ENCODE results near the gene MYRFL.

Gene MYRFL

DNA sequence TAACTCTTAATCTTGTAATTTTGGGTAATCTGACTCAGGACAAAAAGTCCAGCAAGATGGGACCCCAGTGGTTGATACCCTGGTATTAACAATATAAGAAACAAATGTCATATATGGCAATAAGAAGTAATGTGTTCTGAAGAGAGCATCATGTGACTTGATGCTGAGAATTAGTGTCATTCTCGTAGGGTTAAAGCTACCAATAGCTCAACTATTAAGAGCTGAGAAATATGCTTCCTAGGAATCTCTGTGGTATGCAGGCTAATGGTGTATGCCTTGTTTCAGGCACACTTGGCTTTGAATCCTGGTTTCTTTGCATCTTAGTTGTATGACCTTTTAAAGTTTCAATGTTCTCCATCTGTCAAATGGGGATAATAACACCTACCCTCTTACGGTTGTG, 9.1 kb downstream of the MYRFL start:
- TF ChIP-seq, protein P1, sequence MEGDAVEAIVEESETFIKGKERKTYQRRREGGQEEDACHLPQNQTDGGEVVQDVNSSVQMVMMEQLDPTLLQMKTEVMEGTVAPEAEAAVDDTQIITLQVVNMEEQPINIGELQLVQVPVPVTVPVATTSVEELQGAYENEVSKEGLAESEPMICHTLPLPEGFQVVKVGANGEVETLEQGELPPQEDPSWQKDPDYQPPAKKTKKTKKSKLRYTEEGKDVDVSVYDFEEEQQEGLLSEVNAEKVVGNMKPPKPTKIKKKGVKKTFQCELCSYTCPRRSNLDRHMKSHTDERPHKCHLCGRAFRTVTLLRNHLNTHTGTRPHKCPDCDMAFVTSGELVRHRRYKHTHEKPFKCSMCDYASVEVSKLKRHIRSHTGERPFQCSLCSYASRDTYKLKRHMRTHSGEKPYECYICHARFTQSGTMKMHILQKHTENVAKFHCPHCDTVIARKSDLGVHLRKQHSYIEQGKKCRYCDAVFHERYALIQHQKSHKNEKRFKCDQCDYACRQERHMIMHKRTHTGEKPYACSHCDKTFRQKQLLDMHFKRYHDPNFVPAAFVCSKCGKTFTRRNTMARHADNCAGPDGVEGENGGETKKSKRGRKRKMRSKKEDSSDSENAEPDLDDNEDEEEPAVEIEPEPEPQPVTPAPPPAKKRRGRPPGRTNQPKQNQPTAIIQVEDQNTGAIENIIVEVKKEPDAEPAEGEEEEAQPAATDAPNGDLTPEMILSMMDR (IDR thresholded peaks at IDR 0.05; ENCODE audit: insufficient read depth, missing control alignments): no peak
- DNase-seq (ENCODE audit: insufficient read length, low spot score) (no peak), FAIRE-seq (no peak)

DNA sequence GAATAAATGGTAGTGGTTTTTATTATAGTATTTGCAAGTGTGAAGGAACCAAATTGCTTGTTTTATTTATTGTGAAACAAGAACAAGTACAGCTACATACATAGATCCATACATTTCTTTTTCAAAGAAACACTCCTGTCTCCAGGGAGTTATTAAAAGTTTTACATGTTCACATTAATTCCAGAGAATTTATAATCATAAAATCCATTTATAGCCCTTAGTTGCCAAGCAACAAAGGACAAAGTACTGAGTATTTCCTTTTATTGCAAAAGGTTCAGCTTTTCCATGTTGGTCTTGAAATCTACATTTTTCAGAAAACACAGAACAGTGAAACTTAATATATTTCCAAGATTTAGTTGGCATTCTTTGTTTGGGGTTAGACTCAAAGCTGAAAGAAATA, 9.5 kb downstream of the MYRFL start:
- DNase-seq (ENCODE audit: insufficient read length, low spot score) (no peak), FAIRE-seq (no peak)
- TF ChIP-seq, protein P1 (IDR thresholded peaks at IDR 0.05; ENCODE audit: insufficient read depth, missing control alignments): no peak

DNA sequence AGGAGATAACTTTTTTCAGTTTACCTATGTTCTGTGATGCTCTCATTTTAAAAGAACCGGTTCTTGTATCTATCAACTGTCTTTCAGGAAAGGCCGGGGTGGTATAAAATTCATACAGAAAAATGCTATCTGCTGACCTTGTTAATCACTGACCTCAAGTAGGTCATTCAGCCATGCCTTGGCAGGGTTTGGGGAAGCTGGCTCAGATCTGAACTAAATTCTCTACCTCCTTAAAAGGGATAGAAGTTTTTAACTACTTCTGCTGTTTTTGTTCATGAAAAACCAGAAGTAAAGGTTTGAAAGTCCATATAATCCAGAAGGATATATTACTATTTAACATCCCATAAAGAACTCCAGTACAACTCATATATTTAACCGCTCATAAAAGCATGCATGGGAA, 10.1 kb downstream of the MYRFL start:
- DNase-seq (ENCODE audit: insufficient read length, low spot score) (no peak), FAIRE-seq (no peak)
- TF ChIP-seq, protein P1 (IDR thresholded peaks at IDR 0.05; ENCODE audit: insufficient read depth, missing control alignments): no peak

DNA sequence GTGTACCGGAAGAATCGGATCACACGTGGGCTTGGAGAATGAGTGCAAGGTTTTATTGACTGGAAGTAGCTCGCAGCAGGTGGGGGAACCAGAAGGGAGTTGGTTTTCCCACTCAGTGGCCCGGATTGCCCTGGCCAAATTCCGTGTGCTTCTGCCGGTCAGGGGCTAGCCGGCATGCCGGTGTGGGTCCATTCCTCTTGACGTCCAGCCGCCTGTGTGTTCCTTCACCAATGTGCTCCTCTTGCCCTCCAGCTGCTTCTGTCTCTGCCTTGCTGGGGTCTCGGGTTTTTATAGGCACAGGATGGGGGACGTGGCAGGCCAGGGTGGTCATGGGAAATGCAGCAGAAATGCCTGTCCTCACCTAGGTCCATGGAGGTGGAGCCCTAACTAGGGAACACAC, 11.0 kb downstream of the MYRFL start:
- TF ChIP-seq, protein P1 (IDR thresholded peaks at IDR 0.05; ENCODE audit: insufficient read depth, missing control alignments): no peak
- FAIRE-seq (no peak), DNase-seq (ENCODE audit: insufficient read length, low spot score) (no peak)

DNA sequence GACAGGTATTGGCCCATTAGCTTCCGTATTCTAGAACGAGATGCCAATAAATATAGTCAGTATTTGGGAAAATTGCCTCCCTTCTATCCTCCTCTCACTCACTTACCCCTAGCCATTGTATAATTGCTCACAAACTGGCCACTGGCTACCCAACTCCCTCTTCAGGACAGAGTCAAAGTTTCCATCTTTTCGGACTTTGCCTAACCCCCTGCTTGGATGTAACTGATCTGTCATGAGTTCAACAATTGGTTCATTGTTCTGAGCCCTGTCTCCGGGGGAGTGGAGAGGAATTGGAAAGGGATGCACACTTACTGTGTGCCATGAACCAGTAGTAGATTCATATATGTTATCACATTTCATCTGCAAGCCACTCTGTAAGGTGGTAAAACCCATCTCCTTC, 12.2 kb downstream of the MYRFL start:
- no peak for FAIRE-seq
- DNase-seq (ENCODE audit: insufficient read length, low spot score): no peak
- TF ChIP-seq, protein P1 (IDR thresholded peaks at IDR 0.05; ENCODE audit: insufficient read depth, missing control alignments): no peak

DNA sequence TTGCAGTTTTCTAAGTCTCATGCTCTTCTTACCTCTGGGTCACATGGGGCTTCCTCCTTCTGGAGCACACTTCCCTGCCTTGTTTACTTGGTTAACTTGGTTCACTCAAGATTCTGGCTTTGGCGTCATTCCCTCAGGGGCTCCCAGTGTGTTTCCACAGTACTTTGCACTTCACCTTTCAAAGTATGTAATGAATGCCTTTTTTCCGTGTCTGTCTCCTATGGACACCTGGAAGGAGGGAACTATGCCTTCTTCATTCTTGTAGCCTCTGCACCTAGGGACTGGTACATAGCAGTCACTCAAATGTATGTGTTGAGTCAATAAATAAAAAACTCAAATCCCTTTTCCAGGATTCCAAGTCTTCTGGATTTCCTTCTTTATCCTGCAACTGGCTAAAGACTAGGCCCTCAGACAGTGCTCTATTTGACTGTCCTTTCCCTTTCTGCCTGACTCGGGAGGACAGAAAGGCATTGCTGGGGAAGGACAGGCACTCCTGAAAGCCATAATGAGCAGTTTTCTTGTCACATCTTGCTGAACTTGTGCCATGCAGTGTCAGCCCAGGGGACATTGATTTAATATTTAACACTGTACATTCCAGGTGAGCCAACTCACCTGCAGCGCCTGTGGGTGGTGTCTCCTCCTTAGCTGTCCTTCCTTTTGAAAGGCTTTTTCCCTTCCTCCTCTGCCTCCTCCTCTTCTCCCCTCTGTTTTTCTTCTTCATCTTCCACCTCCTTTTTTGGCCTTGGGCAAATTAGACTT, 12.8 kb downstream of the MYRFL start:
- TF ChIP-seq, protein P1 (IDR thresholded peaks at IDR 0.05; ENCODE audit: insufficient read depth, missing control alignments): no peak
- FAIRE-seq (no peak), DNase-seq (ENCODE audit: insufficient read length, low spot score) (no peak)

DNA sequence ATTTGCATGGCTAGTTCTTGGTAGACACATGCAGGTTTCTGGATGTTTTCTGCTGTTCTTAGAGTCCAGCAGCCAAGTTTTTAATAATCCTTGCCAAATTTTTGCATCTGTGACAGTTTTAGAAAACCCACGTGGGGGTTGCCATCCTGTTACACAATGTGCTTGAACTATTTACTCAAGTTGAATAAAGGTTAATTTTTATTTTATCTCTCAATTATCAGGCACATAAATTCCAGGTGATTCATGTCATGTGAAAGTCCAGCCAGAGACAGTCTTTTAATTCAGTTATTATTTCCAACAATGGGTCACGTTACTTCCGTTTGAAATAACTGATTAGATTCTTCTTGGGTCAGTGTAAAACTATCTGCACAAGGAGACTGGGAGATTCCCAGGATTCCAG, 15.7 kb downstream of the MYRFL start:
- DNase-seq (ENCODE audit: insufficient read length, low spot score) (no peak), FAIRE-seq (no peak)
- TF ChIP-seq, protein P1 (IDR thresholded peaks at IDR 0.05; ENCODE audit: insufficient read depth, missing control alignments): no peak

Measured in D721Med (cell line).